A549 (cell line): ENCODE data around the gene TMEM219. TPM values are rescaled to one million over a fixed set of nuclear protein-coding genes. Genes with fewer than 3 reads are reported as not detected.

Experiments
- ATAC-seq, 2 experiments: fragments of 200-7000 bp in 1 of 2; fragments of >200 bp in 1 of 2; cut with Nextera tagmentation in 1 of 2; cut with Tn5 transposase in 1 of 2; 3 replicates each; pipeline versions ENCODE4 v1.8.0 to v1.9.1; 2018 to 2020; ENCODE audit warnings: mild to moderate bottlenecking in 1 of 2, moderate library complexity in 1 of 2
- CTCF ChIA-PET: fragments of 300-600 bp; sonication (Branson Sonifier 250); formaldehyde crosslinking; extraction: SDS; loops from one replicate; lab custom pipeline; 2021; ENCODE audit warnings: antibody characterized with exemption, inconsistent platforms; lab: Yijun Ruan, JAX
- POLR2A ChIA-PET: fragments of 350-600 bp; formaldehyde crosslinking; extraction: SDS; loops from one replicate; lab custom pipeline; 2021; ENCODE audit warnings: antibody characterized with exemption, inconsistent platforms; lab: Yijun Ruan, JAX
- DNase-seq, 2 experiments: peaks; one replicate each; pipeline versions ENCODE4 v3.0.0 to v3.0.0-alpha.2; 2011 to 2016; ENCODE audit warnings: low read depth in 1 of 2, low spot score in 1 of 2
- FAIRE-seq: peaks from 2 replicates; lab custom pipeline; 2011; peaks lifted over from hg19 to GRCh38; lab: Jason Lieb, UNC
- H3K27ac ChIP-seq, 2 experiments: fragments of >200 bp; sonication (Bioruptor Twin); formaldehyde crosslinking; 3 replicates each; pipeline ENCODE4 v1.5.1; 2016 to 2017
- H3K4me1 ChIP-seq: fragments of >200 bp; sonication (Bioruptor Twin); formaldehyde crosslinking; 3 replicates; pipeline ENCODE4 v1.6.1; 2016
- H3K4me2 ChIP-seq: fragments of >200 bp; sonication (Bioruptor Twin); formaldehyde crosslinking; 3 replicates; pipeline ENCODE4 v1.6.1; 2016
- H3K4me3 ChIP-seq: fragments of >200 bp; sonication (Bioruptor Twin); formaldehyde crosslinking; 3 replicates; pipeline ENCODE4 v1.5.1; 2016
- H3K9me3 ChIP-seq: fragments of >200 bp; sonication (Bioruptor Twin); formaldehyde crosslinking; 3 replicates; pipeline ENCODE4 v1.6.1; 2016
- ATOH8 ChIP-seq: fragments of 250-450 bp; sonication (Bioruptor Pico); IDR thresholded peaks from 2 replicates; pipeline ENCODE4 v1.5.0; 2020; ENCODE audit warnings: low read depth, mild to moderate bottlenecking, moderate library complexity
- BCL3 ChIP-seq: fragments of >200 bp; sonication (Bioruptor Twin); formaldehyde crosslinking; IDR thresholded peaks from 3 replicates; pipeline ENCODE4 v1.6.1; 2016
- E2F6 ChIP-seq: IDR thresholded peaks from 2 replicates; pipeline ENCODE4 v1.6.1; 2012; ENCODE audit warnings: low read depth, borderline replicate concordance
- EHF ChIP-seq: fragments of 250-450 bp; sonication (Bioruptor Pico); IDR thresholded peaks from 2 replicates; pipeline ENCODE4 v1.5.0; 2020; ENCODE audit warnings: mild to moderate bottlenecking
- EHMT2 ChIP-seq: fragments of 200-600 bp; sonication (generic); IDR thresholded peaks from 2 replicates; pipeline ENCODE4 v1.6.1; 2016; ENCODE audit warnings: antibody characterized with exemption, low read depth, mild to moderate bottlenecking, moderate library complexity
- ELK1 ChIP-seq: fragments of 150-350 bp; IDR thresholded peaks from 2 replicates; pipeline ENCODE4 v1.6.1; 2014; ENCODE audit warnings: low read depth, mild to moderate bottlenecking, low read length
- ESRRA ChIP-seq: fragments of 150-350 bp; IDR thresholded peaks from 2 replicates; pipeline ENCODE4 v1.6.1; 2014; ENCODE audit warnings: mild to moderate bottlenecking, low read length, borderline replicate concordance
- FOSL2 ChIP-seq, 2 experiments: fragments of 450-650 bp in 1 of 2; fragments of >200 bp in 1 of 2; sonication (Bioruptor Twin) in 1 of 2; formaldehyde crosslinking; IDR thresholded peaks; 2 replicates each; pipeline versions ENCODE4 v1.5.0 to v1.6.1; 2016 to 2020; ENCODE audit warnings: mild to moderate bottlenecking in 1 of 2, moderate library complexity in 1 of 2
- HES2 ChIP-seq: fragments of >200 bp; sonication (Bioruptor Twin); formaldehyde crosslinking; IDR thresholded peaks from 2 replicates; pipeline ENCODE4 v1.6.1; 2016
- HMGXB4 ChIP-seq: fragments of 250-450 bp; sonication (Bioruptor Pico); IDR thresholded peaks from 2 replicates; pipeline ENCODE4 v1.5.0; 2021; ENCODE audit warnings: mild to moderate bottlenecking, moderate library complexity, borderline replicate concordance
- HOXB13 ChIP-seq: fragments of 250-450 bp; sonication (Bioruptor Pico); IDR thresholded peaks from 2 replicates; pipeline ENCODE4 v1.5.0; 2020; ENCODE audit warnings: low read depth, mild to moderate bottlenecking, moderate library complexity
- JUN ChIP-seq, 2 experiments: fragments of >200 bp; sonication (Bioruptor Twin); formaldehyde crosslinking; IDR thresholded peaks; 2 replicates in 1 of 2; 3 replicates in 1 of 2; pipeline ENCODE4 v1.6.1; 2016 to 2017
- JUNB ChIP-seq: fragments of >200 bp; sonication (Bioruptor Twin); formaldehyde crosslinking; IDR thresholded peaks from 2 replicates; pipeline ENCODE4 v1.6.1; 2016
- MAX ChIP-seq: IDR thresholded peaks from 2 replicates; pipeline ENCODE4 v1.6.1; 2012
- MAZ ChIP-seq: fragments of 150-350 bp; IDR thresholded peaks from 2 replicates; pipeline ENCODE4 v1.6.1; 2014; ENCODE audit warnings: antibody characterized with exemption, low read depth, low read length, borderline replicate concordance
- NFE2L2 ChIP-seq: fragments of 150-350 bp; conservative IDR thresholded peaks from 2 replicates; pipeline ENCODE4 v1.6.1; 2014; ENCODE audit warnings: low read length
- NPAS2 ChIP-seq: fragments of 250-450 bp; sonication (Bioruptor Pico); IDR thresholded peaks from 2 replicates; pipeline ENCODE4 v1.8.0; 2022; ENCODE audit warnings: mild to moderate bottlenecking, moderate library complexity, borderline replicate concordance
- NR3C1 ChIP-seq: fragments of >200 bp; sonication (Bioruptor Twin); formaldehyde crosslinking; IDR thresholded peaks from 3 replicates; pipeline ENCODE4 v1.6.1; 2017
- PHF8 ChIP-seq: fragments of 200-600 bp; sonication (generic); IDR thresholded peaks from 2 replicates; pipeline ENCODE4 v1.6.1; 2016; ENCODE audit warnings: low read depth, mild to moderate bottlenecking, antibody characterized with exemption, moderate library complexity, borderline replicate concordance
- RAD21 ChIP-seq, 2 experiments: fragments of >200 bp in 1 of 2; sonication (Bioruptor Twin) in 1 of 2; formaldehyde crosslinking in 1 of 2; IDR thresholded peaks in 1 of 2; conservative IDR thresholded peaks in 1 of 2; 2 replicates in 1 of 2; 3 replicates in 1 of 2; pipeline ENCODE4 v1.6.1; 2012 to 2018; ENCODE audit warnings: inconsistent platforms in 1 of 2
- RCOR1 ChIP-seq: fragments of 150-350 bp; IDR thresholded peaks from 2 replicates; pipeline ENCODE4 v1.6.1; 2014; ENCODE audit warnings: antibody characterized with exemption, low read length, low read depth
- RFX5 ChIP-seq: fragments of 450-650 bp; IDR thresholded peaks from 2 replicates; pipeline ENCODE4 v1.7.1; 2014; ENCODE audit warnings: antibody characterized with exemption, mild to moderate bottlenecking, moderate library complexity
- RNF2 ChIP-seq: fragments of 200-600 bp; sonication (generic); IDR thresholded peaks from 2 replicates; pipeline ENCODE4 v1.6.1; 2016; ENCODE audit warnings: low read depth, mild to moderate bottlenecking, antibody characterized with exemption, moderate library complexity, borderline replicate concordance
- SMC3 ChIP-seq: fragments of >200 bp; sonication (Bioruptor Twin); formaldehyde crosslinking; IDR thresholded peaks from 3 replicates; pipeline ENCODE4 v1.6.1; 2018; ENCODE audit warnings: inconsistent platforms
- TP53 ChIP-seq: fragments of 250-450 bp; sonication (Bioruptor Pico); IDR thresholded peaks from 2 replicates; pipeline ENCODE4 v1.5.0; 2021; ENCODE audit warnings: mild to moderate bottlenecking, moderate library complexity
- ZSCAN20 ChIP-seq: fragments of 250-450 bp; sonication (Bioruptor Pico); IDR thresholded peaks from 2 replicates; pipeline ENCODE4 v1.8.0; 2022; ENCODE audit warnings: mild to moderate bottlenecking, moderate library complexity
- WGBS: methylation state at CpG from one replicate; pipeline ENCODE4 v1.1.6; 2017; ENCODE audit errors: missing lambda C conversion rate; 5-methylcytosine and 5-hydroxymethylcytosine counted together
- polyA plus RNA-seq, 4 experiments: library from polyadenylated mRNA; depleted of rRNA in 3 of 4; stranded (reverse); fragments of >200 nt; fragmentation: RNase III in 1 of 4; extraction: RNeasy Plus Mini Kit Qiagen cat#74134 plus additional on column Dnase treatment in 1 of 4; gene quantifications; 2 replicates in 3 of 4; 3 replicates in 1 of 4; pipeline ENCODE4 v1.2.3, GENCODE V29; 2011 to 2017

Gene TMEM219
- polyA plus RNA-seq, 2 of the 4 experiments (the other 2 are of a cell fraction) = 65.1 to 74.4 TPM

GRCh38 chr16:29947897-29948296 lies 14.0 kb upstream of the TMEM219 start:
- CTCF ChIA-PET = interaction anchor here (0.7 to 1.2 kb wide), 3 partner anchors 13 to 66 kb away, joined by 4 to 5 read pairs (median 4); no protein-coding TSS in a partner anchor
- DNase-seq = no peak
- H3K4me3 ChIP-seq = no peak overlapping the region
- peaks cover 21% of the 10 kb centered on the region for H3K4me1 ChIP-seq
- H3K4me2 ChIP-seq = no peak overlapping the region
- no peak for FAIRE-seq
- no peak for TF ChIP-seq RFX5
- TF ChIP-seq NFE2L2 = no peak
- no peak for TF ChIP-seq RCOR1
- TF ChIP-seq EHMT2 = no peak
- TF ChIP-seq MAX = no peak
- TF ChIP-seq FOSL2 (IDR thresholded peaks at IDR 0.05) = no peak
- TF ChIP-seq FOSL2 (CRISPR knock-in tag; IDR thresholded peaks at IDR 0.05) = no peak
- TF ChIP-seq NR3C1 = no peak
- TF ChIP-seq SMC3 = no peak
- TF ChIP-seq BCL3 = no peak
- TF ChIP-seq ESRRA = no peak
- no peak for TF ChIP-seq JUNB
- TF ChIP-seq HES2 = no peak
- TF ChIP-seq ELK1 = no peak
- TF ChIP-seq ATOH8 (CRISPR knock-in tag) = no peak
- TF ChIP-seq PHF8 = no peak
- no peak for TF ChIP-seq ZSCAN20 (CRISPR knock-in tag)
- no peak for TF ChIP-seq RAD21 (conservative IDR thresholded peaks at IDR 0.05 in 1 of 2, IDR thresholded peaks at IDR 0.05 in 1 of 2)
- no peak for TF ChIP-seq HOXB13 (CRISPR knock-in tag)
- peaks cover 11% of the 10 kb centered on the region; the same call in 2 of the 3 replicates for H3K9me3 ChIP-seq
- no peak overlapping the region for H3K27ac ChIP-seq
- POLR2A ChIA-PET = no interaction called here
- 64% methylated on average over 2 of the region's 2 CpGs for WGBS
- ATAC-seq = no peak

GRCh38 chr16:29950806-29951461 lies 10.9 kb upstream of the TMEM219 start:
- POLR2A ChIA-PET = no interaction called here
- Histone ChIP-seq H3K9me3 (peaks cover 11% of the 10 kb centered on the region; the same call in 2 of the 3 replicates), H3K4me3 (no peak overlapping the region), H3K27ac (no peak overlapping the region), H3K4me1 (no peaks in the 10 kb centered on the region)
- ATAC-seq (no peak), DNase-seq (no peak), FAIRE-seq (no peak)
- CTCF ChIA-PET = interaction anchor here (0.8 to 4.0 kb wide), 4 partner anchors 10 to 103 kb away, joined by 3 to 17 read pairs (median 4); partner anchors contain the start of gene TMEM219
- TF ChIP-seq HMGXB4 (CRISPR knock-in tag) = no peak
- no peak for TF ChIP-seq MAZ
- no peak for TF ChIP-seq E2F6
- no peak for TF ChIP-seq RNF2
- no peak for TF ChIP-seq TP53
- TF ChIP-seq MAX = no peak
- TF ChIP-seq JUN (IDR thresholded peaks at IDR 0.05) = no peak
- no peak for TF ChIP-seq EHF (CRISPR knock-in tag)
- TF ChIP-seq NPAS2 (CRISPR knock-in tag) = no peak
- TF ChIP-seq, all 56 proteins: peak for 0
- no peak overlapping the region for H3K4me2 ChIP-seq
- 71% methylated on average over 4 of the region's 4 CpGs for WGBS
